Activated naive CD4-positive, alpha-beta T cell treated with anti-CD3 and anti-CD28 coated beads, Interleukin-2, amount 10 ng/mL, durations not matched to agents 7 days and 5 days (primary cell): ENCODE results near the gene PRR19.

Source experiments
- CTCF ChIA-PET: fragments of 350-600 bp; sonication (Branson Sonifier 250); formaldehyde crosslinking; loops from one replicate; lab custom pipeline; 2021; ENCODE audit warnings: antibody characterized with exemption; lab: Charles Lee
- DNase-seq: peaks from one replicate; pipeline ENCODE4 v3.0.0-alpha.2; 2020
- H3K27ac Mint-ChIP-seq: one replicate; pipeline ENCODE4 v1.8.0; 2021; ENCODE audit warnings: mild to moderate bottlenecking, moderate library complexity, mixed read lengths
- H3K27me3 Mint-ChIP-seq: one replicate; pipeline ENCODE4 v1.8.0; 2021; ENCODE audit warnings: mild to moderate bottlenecking, mixed read lengths
- H3K36me3 Mint-ChIP-seq: one replicate; pipeline ENCODE4 v1.8.0; 2021; ENCODE audit warnings: mixed read lengths
- H3K4me1 Mint-ChIP-seq: one replicate; pipeline ENCODE4 v1.8.0; 2021; ENCODE audit warnings: mixed read lengths
- H3K4me3 Mint-ChIP-seq: one replicate; pipeline ENCODE4 v1.8.0; 2021; ENCODE audit warnings: mild to moderate bottlenecking, moderate library complexity, mixed read lengths
- H3K9me3 Mint-ChIP-seq: one replicate; pipeline ENCODE4 v1.8.0; 2021; ENCODE audit warnings: mixed read lengths

Gene PRR19

GRCh38 chr19:42292042-42292960, 9.6 kb upstream of the PRR19 start:
- Mint-ChIP-seq H3K27ac (no peak overlapping the region), H3K9me3 (no peaks in the 10 kb centered on the region), H3K27me3 (no peaks in the 10 kb centered on the region), H3K4me3 (no peak overlapping the region), H3K36me3 (peaks cover 40% of the 10 kb centered on the region), H3K4me1 (peaks cover 15% of the 10 kb centered on the region)
- no peak for DNase-seq
- CTCF ChIA-PET: interaction anchor here (1.9 kb wide), 1 partner anchor 160 kb away, joined by 4 read pairs; the partner anchor contains the start of gene POU2F2

GRCh38 chr19:42292963-42293362, 9.0 kb upstream of the PRR19 start:
- CTCF ChIA-PET: interaction anchor here (0.9 to 1.9 kb wide), 2 partner anchors 159 to 160 kb away, joined by 3 to 4 read pairs; partner anchors contain the start of gene POU2F2
- DNase-seq: no peak
- Mint-ChIP-seq H3K36me3 (peaks cover 37% of the 10 kb centered on the region), H3K4me1 (peaks cover 14% of the 10 kb centered on the region), H3K27me3 (no peaks in the 10 kb centered on the region), H3K27ac (no peak overlapping the region), H3K9me3 (no peaks in the 10 kb centered on the region), H3K4me3 (no peak overlapping the region)

GRCh38 chr19:42293540-42293939, 8.4 kb upstream of the PRR19 start:
- Mint-ChIP-seq H3K4me1 (peaks cover 14% of the 10 kb centered on the region), H3K27ac (peak overlapping the region; percentile 45), H3K9me3 (no peaks in the 10 kb centered on the region), H3K4me3 (no peak overlapping the region), H3K36me3 (peaks cover 34% of the 10 kb centered on the region), H3K27me3 (no peaks in the 10 kb centered on the region)
- CTCF ChIA-PET: interaction anchor here (0.9 to 1.9 kb wide), 2 partner anchors 159 to 161 kb away, joined by 3 to 4 read pairs; partner anchors contain the start of gene POU2F2
- no peak for DNase-seq

GRCh38 chr19:42293948-42294347, 8.0 kb upstream of the PRR19 start:
- H3K9me3 Mint-ChIP-seq: no peaks in the 10 kb centered on the region
- CTCF ChIA-PET: interaction anchor here (0.9 to 2.2 kb wide), 4 partner anchors 14 to 161 kb away, joined by 3 to 12 read pairs (median 4); partner anchors contain the start of gene POU2F2
- no peaks in the 10 kb centered on the region for H3K27me3 Mint-ChIP-seq
- peaks cover 14% of the 10 kb centered on the region for H3K4me1 Mint-ChIP-seq
- H3K4me3 Mint-ChIP-seq: no peak overlapping the region
- H3K36me3 Mint-ChIP-seq: peaks cover 34% of the 10 kb centered on the region
- DNase-seq: no peak
- no peak overlapping the region for H3K27ac Mint-ChIP-seq

GRCh38 chr19:42294471-42295137, 7.3 kb upstream of the PRR19 start:
- Mint-ChIP-seq H3K36me3 (peaks cover 32% of the 10 kb centered on the region), H3K27me3 (no peaks in the 10 kb centered on the region)

DNA sequence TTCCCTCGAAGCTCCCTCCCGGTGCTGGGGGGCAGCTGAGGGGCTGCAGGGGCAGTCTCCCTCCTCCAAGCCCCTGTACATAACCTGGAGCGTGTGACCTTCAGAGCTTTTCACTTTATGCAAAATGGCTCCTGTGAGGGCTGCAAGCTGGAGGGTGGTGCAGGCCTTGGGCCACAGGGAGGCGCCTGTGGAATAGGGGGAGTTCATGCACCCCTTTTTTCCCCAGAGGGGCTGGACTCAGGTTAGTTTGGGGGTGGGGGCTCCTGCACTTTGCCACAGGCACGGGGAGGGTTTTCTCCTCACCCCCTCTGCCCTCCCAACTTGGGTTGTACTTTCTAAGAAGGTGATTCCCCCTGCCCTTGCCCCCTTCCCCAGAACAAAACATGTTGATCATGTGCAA, 6.6 kb upstream of the PRR19 start:
- no peak overlapping the region for H3K4me3 Mint-ChIP-seq
- peaks cover 14% of the 10 kb centered on the region for H3K4me1 Mint-ChIP-seq
- H3K36me3 Mint-ChIP-seq: peaks cover 33% of the 10 kb centered on the region
- H3K27ac Mint-ChIP-seq: no peak overlapping the region
- DNase-seq: no peak
- no peaks in the 10 kb centered on the region for H3K27me3 Mint-ChIP-seq
- CTCF ChIA-PET: interaction anchor here (0.8 to 2.2 kb wide), 7 partner anchors 10 to 183 kb away, joined by 3 to 12 read pairs (median 5); partner anchors contain the start of gene POU2F2
- no peaks in the 10 kb centered on the region for H3K9me3 Mint-ChIP-seq

More at GRCh38 chr19:42294471-42295137, 7.3 kb upstream of the PRR19 start:
- Mint-ChIP-seq H3K4me3 (no peak overlapping the region), H3K9me3 (no peaks in the 10 kb centered on the region), H3K4me1 (peaks cover 14% of the 10 kb centered on the region), H3K27ac (no peak overlapping the region)
- CTCF ChIA-PET: interaction anchor here (0.8 to 2.2 kb wide), 7 partner anchors 10 to 162 kb away, joined by 3 to 12 read pairs (median 5); partner anchors contain the start of gene POU2F2
- DNase-seq: no peak

DNA sequence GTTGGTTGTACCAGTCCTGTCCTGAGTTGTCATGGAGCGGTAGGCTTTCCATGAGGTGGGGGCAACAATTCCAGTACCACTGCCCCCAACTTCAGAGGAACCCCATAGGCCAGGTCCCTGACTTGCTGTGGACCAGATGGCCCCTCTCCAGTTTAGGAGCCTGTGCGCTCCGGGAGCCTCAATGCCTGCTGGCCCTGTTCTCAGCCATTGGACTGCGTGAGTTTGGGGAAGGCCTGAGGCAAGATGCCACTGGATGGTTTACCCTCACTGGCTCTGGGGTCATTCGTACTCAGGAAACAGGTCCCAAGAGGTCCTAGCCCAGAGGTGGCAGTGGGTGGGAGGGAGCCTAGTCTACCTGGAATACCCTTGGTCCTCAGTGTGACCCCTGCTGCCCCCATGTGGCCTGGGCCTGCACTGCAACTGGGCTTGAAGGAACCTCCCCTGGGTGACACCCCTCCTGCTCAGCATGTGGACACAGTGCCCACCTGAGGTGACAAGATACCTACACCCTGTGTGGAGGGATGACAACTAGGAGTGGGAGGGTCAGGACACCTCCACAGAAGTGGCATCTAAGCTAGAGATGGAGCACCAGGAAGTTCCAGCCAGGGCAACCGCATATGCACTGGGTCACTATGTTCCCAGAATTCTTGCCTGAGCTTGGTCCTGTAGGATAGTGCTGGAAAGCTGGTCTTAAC, 6.0 kb upstream of the PRR19 start:
- H3K9me3 Mint-ChIP-seq: no peaks in the 10 kb centered on the region
- peak; percentile 92 for DNase-seq
- H3K27ac Mint-ChIP-seq: peak overlapping the region; percentile 34
- H3K36me3 Mint-ChIP-seq: peaks cover 33% of the 10 kb centered on the region
- CTCF ChIA-PET: interaction anchor here (0.7 to 2.2 kb wide), 17 partner anchors 9 to 188 kb away, joined by 3 to 12 read pairs (median 4); partner anchors contain the start of gene POU2F2
- H3K4me1 Mint-ChIP-seq: peaks cover 14% of the 10 kb centered on the region
- no peaks in the 10 kb centered on the region for H3K27me3 Mint-ChIP-seq
- H3K4me3 Mint-ChIP-seq: no peak overlapping the region

DNA sequence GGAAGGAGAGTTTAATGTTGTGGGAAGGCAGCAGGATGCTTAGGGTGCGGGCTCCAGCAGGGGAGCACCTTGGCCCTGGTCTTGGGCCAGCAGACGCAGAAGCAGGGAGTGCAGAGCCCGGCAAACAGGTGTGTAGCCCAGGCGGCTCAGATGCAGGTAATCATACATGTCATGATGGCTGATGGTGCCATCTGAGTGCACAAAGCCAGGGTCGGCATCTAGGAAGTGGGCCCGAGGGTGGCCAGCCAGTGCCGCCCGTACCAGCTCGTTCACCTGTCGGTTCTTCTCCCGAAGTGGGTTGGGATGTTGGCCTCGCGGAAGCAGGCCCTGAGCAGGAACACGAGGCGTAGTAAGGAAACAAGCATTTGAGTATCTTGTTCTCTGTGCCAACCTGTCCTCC, 4.9 kb upstream of the PRR19 start:
- peaks cover 13% of the 10 kb centered on the region for H3K4me1 Mint-ChIP-seq
- no peaks in the 10 kb centered on the region for H3K27me3 Mint-ChIP-seq
- peaks cover 24% of the 10 kb centered on the region for H3K36me3 Mint-ChIP-seq
- DNase-seq: no peak
- peak overlapping the region; percentile 38 for H3K27ac Mint-ChIP-seq
- H3K4me3 Mint-ChIP-seq: no peak overlapping the region
- no peaks in the 10 kb centered on the region for H3K9me3 Mint-ChIP-seq
- CTCF ChIA-PET: interaction anchor here (1.0 to 2.1 kb wide), 9 partner anchors 12 to 189 kb away, joined by 3 to 8 read pairs (median 4); partner anchors contain the start of gene POU2F2

DNA sequence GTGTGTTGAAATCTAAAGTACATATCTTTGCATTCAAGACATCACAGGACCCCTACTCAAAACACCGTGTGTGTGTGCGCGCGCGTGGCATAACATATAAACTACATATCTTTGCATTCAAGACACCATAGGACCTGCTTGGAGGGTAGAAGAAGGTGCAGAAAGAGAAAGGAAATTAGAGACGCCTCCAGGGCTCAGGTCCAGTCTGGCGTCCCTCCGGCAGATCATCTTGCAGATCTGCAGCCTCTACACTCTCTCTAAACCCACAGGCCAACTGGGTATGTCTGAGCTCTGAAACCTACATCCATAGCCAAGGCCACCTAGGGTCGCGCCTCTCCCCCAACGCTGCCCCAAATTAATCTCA, 1.2 kb downstream of the PRR19 start:
- no peaks in the 10 kb centered on the region for H3K9me3 Mint-ChIP-seq
- peak overlapping the region; percentile 89 for H3K27ac Mint-ChIP-seq
- H3K27me3 Mint-ChIP-seq: peaks cover 21% of the 10 kb centered on the region
- no peak for DNase-seq
- peak overlapping the region; percentile 88 for H3K4me3 Mint-ChIP-seq
- peaks cover 4% of the 10 kb centered on the region for H3K36me3 Mint-ChIP-seq
- CTCF ChIA-PET: interaction anchor here (1.3 kb wide), 1 partner anchor 194 kb away, joined by 6 read pairs; no protein-coding TSS in a partner anchor
- H3K4me1 Mint-ChIP-seq: peaks cover 26% of the 10 kb centered on the region

- H3K27me3 Mint-ChIP-seq: peaks cover 21% of the 10 kb centered on the region
- peaks cover 26% of the 10 kb centered on the region for H3K4me1 Mint-ChIP-seq
- no peak for DNase-seq
- CTCF ChIA-PET: interaction anchor here (0.7 to 1.4 kb wide), 3 partner anchors 10 to 25 kb away, joined by 3 to 6 read pairs (median 4); no protein-coding TSS in a partner anchor
- peaks cover 4% of the 10 kb centered on the region for H3K36me3 Mint-ChIP-seq
- H3K9me3 Mint-ChIP-seq: no peaks in the 10 kb centered on the region
- no peak overlapping the region for H3K4me3 Mint-ChIP-seq
- H3K27ac Mint-ChIP-seq: no peak overlapping the region
Observed at GRCh38 chr19:42303876-42304275, 1.9 kb downstream of the PRR19 start.

- Mint-ChIP-seq H3K9me3 (no peaks in the 10 kb centered on the region), H3K4me1 (peaks cover 19% of the 10 kb centered on the region), H3K27me3 (peaks cover 44% of the 10 kb centered on the region), H3K4me3 (no peak overlapping the region), H3K27ac (no peak overlapping the region), H3K36me3 (no peaks in the 10 kb centered on the region)
- CTCF ChIA-PET: no interaction called here
- DNase-seq: no peak
Observed at GRCh38 chr19:42306646-42307045, 4.7 kb downstream of the PRR19 start.

DNA sequence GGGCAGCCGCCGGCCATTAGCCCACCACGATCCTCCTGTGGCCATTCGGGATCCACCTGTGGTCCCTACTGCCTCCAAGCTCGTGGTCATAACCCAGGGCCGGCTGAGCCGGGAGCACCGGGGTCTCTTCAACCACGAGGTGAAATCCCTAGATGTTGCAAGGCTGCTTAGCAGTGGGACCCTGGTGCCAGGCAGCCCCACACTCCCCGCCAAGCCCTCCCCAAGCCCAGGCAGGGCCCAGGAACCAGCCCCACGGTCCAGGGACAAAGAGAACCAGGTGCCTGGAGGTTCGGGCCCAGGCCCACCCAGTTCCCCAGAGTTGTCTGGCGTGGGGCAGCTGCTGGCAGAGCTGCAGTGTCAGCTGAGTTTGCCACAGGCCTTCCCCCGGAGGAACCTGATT, 7.8 kb downstream of the PRR19 start:
- CTCF ChIA-PET: no interaction called here
- Mint-ChIP-seq H3K27me3 (peaks cover 62% of the 10 kb centered on the region), H3K4me3 (no peak overlapping the region), H3K4me1 (peaks cover 12% of the 10 kb centered on the region), H3K27ac (no peak overlapping the region), H3K9me3 (no peaks in the 10 kb centered on the region), H3K36me3 (no peaks in the 10 kb centered on the region)
- DNase-seq: no peak

- CTCF ChIA-PET: interaction anchor here (1.6 kb wide), 1 partner anchor 203 kb away, joined by 5 read pairs; no protein-coding TSS in a partner anchor
- peaks cover 78% of the 10 kb centered on the region for H3K27me3 Mint-ChIP-seq
- peaks cover 14% of the 10 kb centered on the region for H3K4me1 Mint-ChIP-seq
- no peaks in the 10 kb centered on the region for H3K9me3 Mint-ChIP-seq
- H3K27ac Mint-ChIP-seq: no peak overlapping the region
- no peak overlapping the region for H3K4me3 Mint-ChIP-seq
- no peak for DNase-seq
- no peaks in the 10 kb centered on the region for H3K36me3 Mint-ChIP-seq
Observed at GRCh38 chr19:42311657-42312056, 9.7 kb downstream of the PRR19 start.
